Upper lobe of left lung (tissue), 4 donors: ENCODE results near the gene FAHD1.

Source experiments
- POLR2A ChIP-seq, 4 donors: fragments of 450-650 bp; IDR thresholded peaks; one replicate each; pipeline ENCODE4 v1.5.1; 2016 to 2017; ENCODE audit warnings: antibody characterized with exemption in 4 of 4, mild to moderate bottlenecking in 2 of 4
- POLR2AphosphoS5 ChIP-seq, 2 donors: sonication (generic); formaldehyde crosslinking; IDR thresholded peaks; one replicate each; pipeline ENCODE4 v1.5.1; 2017; ENCODE audit warnings: antibody characterized with exemption in 2 of 2
- TF ChIP-seq, protein P1 (sequence below), 6 experiments: fragments of 450-650 bp in 4 of 6; fragments of 200-600 bp in 2 of 6; sonication (generic) in 2 of 6; IDR thresholded peaks; one replicate each; pipeline ENCODE4 v1.5.1; 2016 to 2019; ENCODE audit warnings: antibody characterized with exemption in 6 of 6

DNA sequence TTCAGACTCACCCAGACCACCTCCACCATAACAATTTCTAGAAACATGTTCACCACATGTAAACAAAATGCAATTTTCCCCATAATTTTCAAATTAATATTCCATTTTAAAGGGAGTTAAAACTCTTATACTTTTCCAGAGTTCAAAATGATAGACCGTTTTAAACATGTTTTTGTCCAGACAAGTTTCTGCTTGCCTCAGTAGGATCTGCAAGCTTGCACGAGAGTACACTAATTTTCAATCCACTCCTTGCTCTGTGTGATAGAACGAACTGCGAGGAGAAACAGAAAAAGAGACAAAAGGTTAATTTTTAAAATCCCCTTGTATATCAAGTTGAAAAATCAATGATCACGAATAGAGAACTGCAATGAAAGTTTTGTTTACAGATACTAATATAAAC, 7.1 kb downstream of the FAHD1 start:
- TF ChIP-seq POLR2AphosphoS5 (IDR thresholded peaks at IDR 0.05) (no peak), POLR2A (IDR thresholded peaks at IDR 0.05) (no peak)
- TF ChIP-seq, protein P1, sequence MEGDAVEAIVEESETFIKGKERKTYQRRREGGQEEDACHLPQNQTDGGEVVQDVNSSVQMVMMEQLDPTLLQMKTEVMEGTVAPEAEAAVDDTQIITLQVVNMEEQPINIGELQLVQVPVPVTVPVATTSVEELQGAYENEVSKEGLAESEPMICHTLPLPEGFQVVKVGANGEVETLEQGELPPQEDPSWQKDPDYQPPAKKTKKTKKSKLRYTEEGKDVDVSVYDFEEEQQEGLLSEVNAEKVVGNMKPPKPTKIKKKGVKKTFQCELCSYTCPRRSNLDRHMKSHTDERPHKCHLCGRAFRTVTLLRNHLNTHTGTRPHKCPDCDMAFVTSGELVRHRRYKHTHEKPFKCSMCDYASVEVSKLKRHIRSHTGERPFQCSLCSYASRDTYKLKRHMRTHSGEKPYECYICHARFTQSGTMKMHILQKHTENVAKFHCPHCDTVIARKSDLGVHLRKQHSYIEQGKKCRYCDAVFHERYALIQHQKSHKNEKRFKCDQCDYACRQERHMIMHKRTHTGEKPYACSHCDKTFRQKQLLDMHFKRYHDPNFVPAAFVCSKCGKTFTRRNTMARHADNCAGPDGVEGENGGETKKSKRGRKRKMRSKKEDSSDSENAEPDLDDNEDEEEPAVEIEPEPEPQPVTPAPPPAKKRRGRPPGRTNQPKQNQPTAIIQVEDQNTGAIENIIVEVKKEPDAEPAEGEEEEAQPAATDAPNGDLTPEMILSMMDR (IDR thresholded peaks at IDR 0.05), result no peak
